ENCODE results near the gene CARD11.

CARD11 gene

DNA sequence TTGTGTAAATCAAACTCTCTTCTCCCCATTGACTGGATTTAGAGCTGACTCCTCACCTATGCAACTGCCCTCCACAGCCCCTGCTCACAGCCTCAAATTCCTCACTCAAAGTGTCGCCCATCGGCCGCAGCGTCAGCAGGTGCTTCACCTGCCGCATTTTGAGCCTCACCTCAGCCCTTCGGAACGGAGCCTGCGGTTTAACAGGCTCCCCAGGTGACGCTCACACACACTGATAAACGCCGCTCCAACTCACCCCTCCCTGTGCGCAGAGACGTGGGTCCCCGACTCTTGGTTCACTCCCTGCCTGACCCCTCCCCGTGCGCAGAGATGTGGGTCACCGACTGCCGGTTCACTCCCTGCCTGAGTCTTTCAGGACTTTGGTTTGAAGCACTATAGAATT is 57.1 kb downstream of the CARD11 start:
- Histone ChIP-seq H3K9me3 (peaks cover 0 to 4% (median 0%) of the 10 kb centered on the region in 3 donors), H3K4me1 (no peaks in the 10 kb centered on the region), H3K27me3 (no peaks in the 10 kb centered on the region), H3K27ac (no peak overlapping the region), H3K36me3 (no peaks in the 10 kb centered on the region), H3K4me3 (no peak overlapping the region)
- TF ChIP-seq, protein P1, sequence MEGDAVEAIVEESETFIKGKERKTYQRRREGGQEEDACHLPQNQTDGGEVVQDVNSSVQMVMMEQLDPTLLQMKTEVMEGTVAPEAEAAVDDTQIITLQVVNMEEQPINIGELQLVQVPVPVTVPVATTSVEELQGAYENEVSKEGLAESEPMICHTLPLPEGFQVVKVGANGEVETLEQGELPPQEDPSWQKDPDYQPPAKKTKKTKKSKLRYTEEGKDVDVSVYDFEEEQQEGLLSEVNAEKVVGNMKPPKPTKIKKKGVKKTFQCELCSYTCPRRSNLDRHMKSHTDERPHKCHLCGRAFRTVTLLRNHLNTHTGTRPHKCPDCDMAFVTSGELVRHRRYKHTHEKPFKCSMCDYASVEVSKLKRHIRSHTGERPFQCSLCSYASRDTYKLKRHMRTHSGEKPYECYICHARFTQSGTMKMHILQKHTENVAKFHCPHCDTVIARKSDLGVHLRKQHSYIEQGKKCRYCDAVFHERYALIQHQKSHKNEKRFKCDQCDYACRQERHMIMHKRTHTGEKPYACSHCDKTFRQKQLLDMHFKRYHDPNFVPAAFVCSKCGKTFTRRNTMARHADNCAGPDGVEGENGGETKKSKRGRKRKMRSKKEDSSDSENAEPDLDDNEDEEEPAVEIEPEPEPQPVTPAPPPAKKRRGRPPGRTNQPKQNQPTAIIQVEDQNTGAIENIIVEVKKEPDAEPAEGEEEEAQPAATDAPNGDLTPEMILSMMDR (IDR thresholded peaks at IDR 0.05): no peak
- DNase-seq: no peak
- intact Hi-C loops (cut with DNase I; ENCODE audit: low total_unique reads): no loop called here

DNA sequence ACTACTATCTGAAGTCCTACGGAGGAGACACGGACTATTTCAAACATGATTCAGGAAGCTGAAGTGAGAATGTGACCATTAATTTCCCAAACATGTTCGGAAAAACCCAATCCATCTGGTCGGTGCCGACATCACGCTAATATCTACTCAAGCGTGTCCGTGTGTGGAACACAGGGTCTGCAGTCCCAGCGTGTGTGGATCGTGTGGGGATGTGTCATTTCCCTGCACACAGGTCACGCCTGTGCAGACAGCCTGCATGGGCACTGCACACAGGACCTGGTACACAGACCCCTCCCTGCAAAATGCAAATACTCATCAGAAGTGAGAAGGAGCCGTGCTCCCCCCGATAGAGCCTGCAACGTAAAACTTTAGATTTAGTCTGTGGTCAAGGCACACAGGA is 57.8 kb downstream of the CARD11 start:
- H3K4me3 ChIP-seq: no peak overlapping the region
- DNase-seq: no peak
- H3K4me1 ChIP-seq: no peaks in the 10 kb centered on the region
- peaks cover 0 to 3% (median 0%) of the 10 kb centered on the region in 3 donors for H3K9me3 ChIP-seq
- intact Hi-C loops (cut with DNase I; ENCODE audit: low total_unique reads): no loop called here
- TF ChIP-seq, protein P1 (IDR thresholded peaks at IDR 0.05): no peak
- H3K27me3 ChIP-seq: peaks cover 0 to under 1% of the 10 kb centered on the region in 2 donors
- H3K36me3 ChIP-seq: no peaks in the 10 kb centered on the region
- H3K27ac ChIP-seq: no peak overlapping the region

DNA sequence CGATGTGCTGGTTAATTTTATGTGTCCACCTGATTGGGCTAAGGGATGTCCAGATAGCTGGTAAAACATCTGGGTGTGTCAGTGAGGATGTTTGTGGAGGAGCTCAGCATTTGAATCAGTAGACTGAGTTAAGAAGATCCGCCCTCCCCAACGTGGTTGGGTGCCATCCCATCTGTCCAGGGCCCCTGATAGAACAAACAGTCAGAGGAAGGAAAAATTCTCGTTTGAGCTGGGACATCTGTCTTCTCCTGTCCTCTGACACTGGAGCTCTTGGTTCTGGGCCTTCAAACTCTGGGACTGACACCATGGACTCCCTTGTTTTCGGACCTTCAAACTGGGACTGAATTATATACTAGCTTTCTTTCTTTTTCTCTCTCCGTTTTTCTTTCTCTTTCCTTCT is 59.6 kb downstream of the CARD11 start:
- H3K36me3 ChIP-seq: no peaks in the 10 kb centered on the region
- DNase-seq: no peak
- TF ChIP-seq, protein P1 (IDR thresholded peaks at IDR 0.05): no peak
- H3K4me1 ChIP-seq: no peaks in the 10 kb centered on the region
- H3K27ac ChIP-seq: no peak overlapping the region
- H3K4me3 ChIP-seq: no peak overlapping the region
- intact Hi-C loops (cut with DNase I; ENCODE audit: low total_unique reads): no loop called here
- H3K27me3 ChIP-seq: peaks cover 0 to 15% of the 10 kb centered on the region in 2 donors
- no peaks in the 10 kb centered on the region for H3K9me3 ChIP-seq

DNA sequence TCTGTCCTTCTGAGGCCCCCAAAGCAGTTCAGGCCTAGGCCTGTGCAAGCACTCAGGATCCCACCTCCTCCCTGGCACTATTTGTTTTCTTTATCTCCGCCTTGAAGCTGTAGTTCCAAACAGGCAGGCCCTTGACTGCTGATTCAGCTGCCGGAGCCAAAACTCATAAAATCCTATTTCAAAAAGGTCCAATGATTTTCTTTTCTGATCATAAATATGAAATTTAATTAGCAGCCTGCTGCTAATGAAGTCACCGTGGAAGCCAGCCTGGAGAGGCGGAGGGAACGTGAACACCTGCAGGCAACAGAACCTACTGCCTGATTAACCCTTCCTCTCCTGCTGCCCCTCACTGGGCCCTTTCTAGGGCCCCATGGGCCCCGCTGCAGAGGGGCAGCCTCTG is 60.1 kb downstream of the CARD11 start:
- no peak overlapping the region for H3K27ac ChIP-seq
- no peaks in the 10 kb centered on the region for H3K9me3 ChIP-seq
- H3K4me1 ChIP-seq: no peaks in the 10 kb centered on the region
- TF ChIP-seq, protein P1 (IDR thresholded peaks at IDR 0.05): no peak
- DNase-seq: no peak
- intact Hi-C loops (cut with DNase I; ENCODE audit: low total_unique reads): no loop called here
- H3K36me3 ChIP-seq: no peaks in the 10 kb centered on the region
- peaks cover 0 to 20% of the 10 kb centered on the region in 2 donors for H3K27me3 ChIP-seq
- no peak overlapping the region for H3K4me3 ChIP-seq

DNA sequence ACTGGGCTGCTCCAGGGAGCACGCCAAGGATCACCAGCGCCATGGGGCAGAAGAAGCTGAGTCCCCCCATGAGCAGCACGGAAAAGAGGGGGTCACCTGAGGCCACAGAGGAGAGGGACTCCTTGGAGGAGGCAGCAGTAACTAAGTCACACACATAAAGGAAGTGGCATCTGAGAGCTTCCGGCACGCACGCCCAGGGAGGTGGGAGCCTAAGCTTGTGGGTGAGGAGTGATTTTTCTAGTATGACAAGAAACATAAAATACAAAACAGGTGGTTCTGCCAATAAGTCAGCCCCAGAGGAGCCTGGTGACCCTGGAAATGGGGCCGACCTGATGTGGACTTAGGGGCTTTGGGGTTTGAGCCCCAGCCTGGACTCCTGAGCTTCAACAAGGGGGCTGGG is 60.8 kb downstream of the CARD11 start:
- H3K36me3 ChIP-seq: no peaks in the 10 kb centered on the region
- H3K27ac ChIP-seq: no peak overlapping the region
- intact Hi-C loops (cut with DNase I; ENCODE audit: low total_unique reads): no loop called here
- TF ChIP-seq, protein P1 (IDR thresholded peaks at IDR 0.05): no peak
- H3K4me1 ChIP-seq: no peaks in the 10 kb centered on the region
- DNase-seq: no peak
- peaks cover 0 to 24% of the 10 kb centered on the region in 2 donors for H3K27me3 ChIP-seq
- no peak overlapping the region for H3K4me3 ChIP-seq
- no peaks in the 10 kb centered on the region for H3K9me3 ChIP-seq

DNA sequence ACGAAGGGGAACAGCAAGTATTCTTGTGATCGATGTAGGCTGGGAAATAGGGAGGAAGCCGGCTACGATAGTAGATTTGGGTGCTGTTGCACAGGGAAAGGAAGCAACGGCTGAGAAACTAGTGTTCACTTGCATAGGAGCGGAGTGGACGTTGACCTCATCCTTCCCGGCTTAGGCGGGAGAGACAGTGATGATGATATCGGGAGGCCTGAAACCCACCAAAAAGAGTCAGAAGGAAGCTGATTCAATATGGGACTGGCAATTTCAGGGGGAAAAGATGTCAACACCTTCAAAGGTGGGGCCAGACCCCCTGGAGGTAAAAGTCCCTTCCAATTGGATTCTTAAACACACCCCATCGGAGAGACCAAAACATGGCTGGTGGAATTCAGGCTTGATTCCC is 61.3 kb downstream of the CARD11 start:
- DNase-seq: no peak
- no peaks in the 10 kb centered on the region for H3K36me3 ChIP-seq
- intact Hi-C loops (cut with DNase I; ENCODE audit: low total_unique reads): no loop called here

More for the DNA sequence above, 61.3 kb downstream of the CARD11 start:
- peaks cover 0 to 24% of the 10 kb centered on the region in 2 donors for H3K27me3 ChIP-seq
- H3K4me3 ChIP-seq: no peak overlapping the region
- H3K4me1 ChIP-seq: no peaks in the 10 kb centered on the region
- H3K27ac ChIP-seq: no peak overlapping the region
- H3K9me3 ChIP-seq: no peaks in the 10 kb centered on the region
- TF ChIP-seq, protein P1 (IDR thresholded peaks at IDR 0.05): no peak
